ENCODE measurements around the gene CCNJL.

- TF ChIP-seq, protein P1, sequence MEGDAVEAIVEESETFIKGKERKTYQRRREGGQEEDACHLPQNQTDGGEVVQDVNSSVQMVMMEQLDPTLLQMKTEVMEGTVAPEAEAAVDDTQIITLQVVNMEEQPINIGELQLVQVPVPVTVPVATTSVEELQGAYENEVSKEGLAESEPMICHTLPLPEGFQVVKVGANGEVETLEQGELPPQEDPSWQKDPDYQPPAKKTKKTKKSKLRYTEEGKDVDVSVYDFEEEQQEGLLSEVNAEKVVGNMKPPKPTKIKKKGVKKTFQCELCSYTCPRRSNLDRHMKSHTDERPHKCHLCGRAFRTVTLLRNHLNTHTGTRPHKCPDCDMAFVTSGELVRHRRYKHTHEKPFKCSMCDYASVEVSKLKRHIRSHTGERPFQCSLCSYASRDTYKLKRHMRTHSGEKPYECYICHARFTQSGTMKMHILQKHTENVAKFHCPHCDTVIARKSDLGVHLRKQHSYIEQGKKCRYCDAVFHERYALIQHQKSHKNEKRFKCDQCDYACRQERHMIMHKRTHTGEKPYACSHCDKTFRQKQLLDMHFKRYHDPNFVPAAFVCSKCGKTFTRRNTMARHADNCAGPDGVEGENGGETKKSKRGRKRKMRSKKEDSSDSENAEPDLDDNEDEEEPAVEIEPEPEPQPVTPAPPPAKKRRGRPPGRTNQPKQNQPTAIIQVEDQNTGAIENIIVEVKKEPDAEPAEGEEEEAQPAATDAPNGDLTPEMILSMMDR (IDR thresholded peaks at IDR 0.05) = no peak
- TF ChIP-seq POLR2A (IDR thresholded peaks at IDR 0.05) = no peak
Measured at GRCh38 chr5:160327818-160328217, 15.5 kb upstream of the CCNJL start.

Data from uterus (tissue), 2 donors.